ENCODE results near the gene AGA. TPM values are rescaled to one million over a fixed set of nuclear protein-coding genes. Genes with fewer than 3 reads are reported as not detected.

AGA gene
- total RNA-seq, 2 donors from 2014 or later = 21.8 to 34.1 TPM

DNA sequence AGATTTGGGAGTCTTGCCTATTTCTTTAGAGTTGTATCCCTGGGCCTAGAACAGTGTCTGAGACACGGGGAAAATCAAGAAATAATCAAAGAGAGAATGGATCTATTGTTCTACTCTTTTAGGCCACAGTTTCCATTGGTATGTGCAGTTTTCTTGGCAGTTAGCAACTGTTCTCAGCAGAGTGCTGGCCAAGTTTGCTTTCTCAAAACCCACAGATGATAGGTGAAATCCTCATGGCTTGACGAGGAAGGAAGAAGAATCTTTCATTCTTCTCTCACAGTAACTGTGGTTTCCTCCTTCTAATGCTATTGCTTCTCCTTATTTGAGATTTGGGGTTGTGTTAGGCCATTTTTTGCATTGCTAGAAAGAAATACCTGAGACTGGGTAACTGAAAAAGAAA lies 42.2 kb downstream of the AGA start:
- no peaks in the 10 kb centered on the region for H3K9me3 ChIP-seq
- H3K27ac ChIP-seq = no peak overlapping the region
- DNase-seq (ENCODE audit: low spot score) (no peak), ATAC-seq (ENCODE audit: insufficient number of reproducible peaks, low FRiP score, low read depth) (no peak)
- no peaks in the 10 kb centered on the region for H3K27me3 ChIP-seq (replicated peaks; ENCODE audit: insufficient read depth)
- TF ChIP-seq, protein P1, sequence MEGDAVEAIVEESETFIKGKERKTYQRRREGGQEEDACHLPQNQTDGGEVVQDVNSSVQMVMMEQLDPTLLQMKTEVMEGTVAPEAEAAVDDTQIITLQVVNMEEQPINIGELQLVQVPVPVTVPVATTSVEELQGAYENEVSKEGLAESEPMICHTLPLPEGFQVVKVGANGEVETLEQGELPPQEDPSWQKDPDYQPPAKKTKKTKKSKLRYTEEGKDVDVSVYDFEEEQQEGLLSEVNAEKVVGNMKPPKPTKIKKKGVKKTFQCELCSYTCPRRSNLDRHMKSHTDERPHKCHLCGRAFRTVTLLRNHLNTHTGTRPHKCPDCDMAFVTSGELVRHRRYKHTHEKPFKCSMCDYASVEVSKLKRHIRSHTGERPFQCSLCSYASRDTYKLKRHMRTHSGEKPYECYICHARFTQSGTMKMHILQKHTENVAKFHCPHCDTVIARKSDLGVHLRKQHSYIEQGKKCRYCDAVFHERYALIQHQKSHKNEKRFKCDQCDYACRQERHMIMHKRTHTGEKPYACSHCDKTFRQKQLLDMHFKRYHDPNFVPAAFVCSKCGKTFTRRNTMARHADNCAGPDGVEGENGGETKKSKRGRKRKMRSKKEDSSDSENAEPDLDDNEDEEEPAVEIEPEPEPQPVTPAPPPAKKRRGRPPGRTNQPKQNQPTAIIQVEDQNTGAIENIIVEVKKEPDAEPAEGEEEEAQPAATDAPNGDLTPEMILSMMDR (IDR thresholded peaks at IDR 0.05) = no peak
- H3K36me3 ChIP-seq = no peaks in the 10 kb centered on the region
- no peaks in the 10 kb centered on the region for H3K4me1 ChIP-seq (ENCODE audit: control insufficient read depth in 1 of 2, low read depth in 2 of 2)
- H3K4me3 ChIP-seq = no peak overlapping the region

DNA sequence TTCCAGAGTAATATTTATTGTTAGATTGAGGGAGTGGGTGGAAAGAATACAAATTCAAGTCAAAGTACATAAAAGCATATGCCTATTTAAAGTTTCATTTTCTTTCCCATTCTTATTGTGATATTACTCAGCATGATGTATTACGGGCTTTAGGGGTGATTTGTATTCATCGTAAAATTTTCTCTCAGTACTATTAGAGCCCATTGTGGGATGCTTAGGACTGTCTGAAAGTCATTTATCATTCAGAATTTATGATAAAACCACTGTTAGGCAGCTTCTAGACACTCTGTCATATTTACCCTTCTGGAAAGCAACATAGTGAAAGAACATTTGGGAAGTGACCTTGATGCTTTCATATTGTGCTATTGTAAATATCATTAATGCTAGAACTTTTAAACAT lies 45.9 kb downstream of the AGA start:
- Histone ChIP-seq H3K36me3 (no peaks in the 10 kb centered on the region), H3K4me3 (no peak overlapping the region), H3K9me3 (no peaks in the 10 kb centered on the region), H3K27me3 (replicated peaks; ENCODE audit: insufficient read depth) (no peaks in the 10 kb centered on the region), H3K27ac (no peak overlapping the region), H3K4me1 (ENCODE audit: control insufficient read depth in 1 of 2, low read depth in 2 of 2) (no peaks in the 10 kb centered on the region)
- TF ChIP-seq, protein P1 (IDR thresholded peaks at IDR 0.05) = no peak
- ATAC-seq (ENCODE audit: insufficient number of reproducible peaks, low FRiP score, low read depth) (no peak), DNase-seq (ENCODE audit: low spot score) (no peak)

DNA sequence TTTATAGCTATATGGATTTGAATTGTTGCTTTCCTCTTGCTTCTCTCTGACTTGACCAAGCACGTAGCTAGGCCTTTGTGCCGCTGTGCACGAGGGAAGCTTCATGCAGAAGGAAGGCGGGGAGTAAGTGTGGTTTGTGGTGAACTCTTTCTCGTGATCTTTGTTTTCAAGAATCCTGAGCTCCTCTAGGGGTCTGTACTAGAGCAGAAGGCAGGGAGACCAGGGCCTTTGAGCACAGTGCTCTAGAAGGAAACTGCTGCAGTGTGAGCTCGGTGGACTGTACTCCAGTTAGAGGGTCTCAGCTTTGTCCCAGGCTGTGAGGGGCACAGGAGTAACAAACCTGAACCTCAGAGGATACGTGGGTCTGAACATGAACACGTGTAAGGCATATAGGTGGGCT lies 49.0 kb downstream of the AGA start:
- TF ChIP-seq, protein P1 (IDR thresholded peaks at IDR 0.05) = no peak
- DNase-seq (ENCODE audit: low spot score) (no peak), ATAC-seq (ENCODE audit: insufficient number of reproducible peaks, low FRiP score, low read depth) (no peak)
- H3K9me3 ChIP-seq = no peaks in the 10 kb centered on the region
- no peak overlapping the region for H3K27ac ChIP-seq
- no peaks in the 10 kb centered on the region for H3K27me3 ChIP-seq (replicated peaks; ENCODE audit: insufficient read depth)
- no peaks in the 10 kb centered on the region for H3K4me1 ChIP-seq (ENCODE audit: control insufficient read depth in 1 of 2, low read depth in 2 of 2)
- no peak overlapping the region for H3K4me3 ChIP-seq
- H3K36me3 ChIP-seq = no peaks in the 10 kb centered on the region

DNA sequence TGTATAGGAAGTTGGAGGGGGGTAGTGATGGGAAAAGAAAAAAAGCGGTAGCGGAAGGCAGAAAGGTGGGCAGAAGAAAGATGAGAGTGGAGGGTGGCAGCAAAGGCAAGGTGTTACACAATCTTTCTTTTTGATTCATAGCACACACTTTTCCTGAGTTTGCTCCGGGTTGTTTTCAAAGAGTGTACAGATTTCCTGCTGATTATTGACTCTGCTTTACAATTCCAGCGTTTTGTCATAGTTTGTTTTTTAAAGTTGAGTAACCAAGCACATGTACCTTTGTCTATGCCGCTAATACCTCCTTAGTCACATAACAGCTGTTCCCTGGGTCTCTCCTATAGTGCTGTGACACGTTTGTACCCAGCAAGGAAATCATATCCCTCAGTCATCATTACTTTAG lies 50.3 kb downstream of the AGA start:
- Histone ChIP-seq H3K36me3 (no peaks in the 10 kb centered on the region), H3K27me3 (replicated peaks; ENCODE audit: insufficient read depth) (no peaks in the 10 kb centered on the region), H3K4me1 (ENCODE audit: control insufficient read depth in 1 of 2, low read depth in 2 of 2) (no peaks in the 10 kb centered on the region), H3K9me3 (no peaks in the 10 kb centered on the region), H3K4me3 (no peak overlapping the region), H3K27ac (no peak overlapping the region)
- ATAC-seq (ENCODE audit: insufficient number of reproducible peaks, low FRiP score, low read depth) = no peak
- TF ChIP-seq, protein P1 (IDR thresholded peaks at IDR 0.05) = no peak
- DNase-seq (ENCODE audit: low spot score) = no peak

DNA sequence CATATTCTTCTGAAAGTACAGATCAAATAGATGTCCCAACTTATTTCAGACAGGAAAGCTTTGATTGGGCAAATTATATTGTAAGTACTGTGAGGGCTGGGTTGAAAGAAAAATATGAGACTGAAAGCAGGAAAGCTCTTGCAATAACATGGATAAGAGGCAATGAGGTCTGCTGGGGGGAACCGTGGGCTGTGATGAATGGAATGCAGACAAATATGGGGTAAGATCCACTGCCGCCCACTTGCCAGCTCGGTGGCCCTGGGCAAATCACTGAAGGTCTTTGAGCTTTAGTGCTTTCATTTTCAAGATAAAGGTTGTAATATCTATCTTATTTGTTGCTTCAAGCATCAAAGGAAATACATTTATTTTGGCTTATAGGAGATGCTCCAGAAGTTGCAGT lies 51.0 kb downstream of the AGA start:
- H3K4me3 ChIP-seq = no peak overlapping the region
- no peaks in the 10 kb centered on the region for H3K4me1 ChIP-seq (ENCODE audit: control insufficient read depth in 1 of 2, low read depth in 2 of 2)
- no peaks in the 10 kb centered on the region for H3K9me3 ChIP-seq
- DNase-seq (ENCODE audit: low spot score) (no peak), ATAC-seq (ENCODE audit: insufficient number of reproducible peaks, low FRiP score, low read depth) (no peak)
- H3K27ac ChIP-seq = no peak overlapping the region
- TF ChIP-seq, protein P1 (IDR thresholded peaks at IDR 0.05) = no peak
- no peaks in the 10 kb centered on the region for H3K36me3 ChIP-seq
- H3K27me3 ChIP-seq (replicated peaks; ENCODE audit: insufficient read depth) = no peaks in the 10 kb centered on the region
